ENCODE data around the gene TNPO1. TPM values are rescaled to one million over a fixed set of nuclear protein-coding genes. Genes with fewer than 3 reads are reported as not detected.
A peak's percentile ranks its signal among the peaks of the same experiment; 100 is the strongest.

The TNPO1 gene
- total RNA-seq, 2 donors from 2014 or later, result 107 to 113 TPM

DNA sequence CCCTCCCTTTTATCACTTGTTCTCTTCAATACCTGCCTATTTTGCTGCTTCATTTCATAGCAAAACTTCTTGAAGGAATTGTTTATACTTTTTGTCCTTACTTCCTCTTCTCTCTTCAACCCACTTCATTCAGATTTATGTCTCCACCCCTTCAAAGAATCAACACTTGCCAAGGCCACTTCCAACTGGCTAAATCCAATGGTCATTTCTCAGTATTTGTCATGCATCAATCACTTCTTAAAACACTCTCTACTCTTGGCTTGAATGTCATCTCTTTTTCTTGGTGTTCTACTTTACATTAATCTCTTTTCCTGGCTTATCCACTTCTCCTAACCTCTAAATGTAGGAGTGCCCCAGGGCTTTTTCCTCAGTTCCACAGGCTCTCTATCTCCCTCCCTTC, 131.0 kb downstream of the TNPO1 start:
- DNase-seq (ENCODE audit: low spot score), result no peak
- no peaks in the 10 kb centered on the region for H3K36me3 ChIP-seq
- TF ChIP-seq POLR2AphosphoS5 (IDR thresholded peaks at IDR 0.05), result no peak
- TF ChIP-seq POLR2A (IDR thresholded peaks at IDR 0.05), result no peak
- TF ChIP-seq CTCF (IDR thresholded peaks at IDR 0.05), result no peak
- no peaks in the 10 kb centered on the region for H3K27me3 ChIP-seq (replicated peaks; ENCODE audit: insufficient read depth)
- no peaks in the 10 kb centered on the region for H3K9me3 ChIP-seq
- no peak overlapping the region for H3K4me3 ChIP-seq
- no peak overlapping the region for H3K27ac ChIP-seq
- peaks cover 5% of the 10 kb centered on the region for H3K4me1 ChIP-seq (replicated peaks)
- intact Hi-C loops (cut with DNase I), result no loop called here

DNA sequence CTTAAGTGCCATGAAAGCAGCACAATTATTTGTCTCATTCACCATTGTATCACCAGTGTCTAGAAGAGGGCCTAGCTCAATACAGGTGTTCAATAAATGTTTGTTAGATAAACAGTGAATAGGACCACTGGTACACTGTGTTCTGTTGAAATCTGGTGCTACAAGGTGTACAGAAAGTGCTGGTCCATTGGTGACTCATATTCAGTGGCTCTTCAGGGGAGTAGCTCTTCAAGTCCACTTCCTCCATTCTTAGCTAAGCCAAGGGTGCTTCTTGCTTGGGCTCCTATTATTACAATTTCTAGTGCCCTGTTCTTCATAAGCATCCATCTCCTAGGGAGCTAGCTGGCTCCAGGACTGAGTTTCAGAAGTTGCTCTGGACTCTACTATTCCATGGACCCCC, 133.0 kb downstream of the TNPO1 start:
- H3K27ac ChIP-seq, result no peak overlapping the region
- H3K36me3 ChIP-seq, result no peaks in the 10 kb centered on the region
- no peak overlapping the region for H3K4me3 ChIP-seq
- no peaks in the 10 kb centered on the region for H3K27me3 ChIP-seq (replicated peaks; ENCODE audit: insufficient read depth)
- peaks cover 5% of the 10 kb centered on the region for H3K4me1 ChIP-seq (replicated peaks)
- DNase-seq (ENCODE audit: low spot score), result no peak
- H3K9me3 ChIP-seq, result no peaks in the 10 kb centered on the region
- intact Hi-C loops (cut with DNase I), result no loop called here
- TF ChIP-seq POLR2A (IDR thresholded peaks at IDR 0.05) (no peak), POLR2AphosphoS5 (IDR thresholded peaks at IDR 0.05) (peak; percentile 64)

- H3K27me3 ChIP-seq (replicated peaks; ENCODE audit: insufficient read depth), result no peaks in the 10 kb centered on the region
Observed at GRCh38 chr5:72951671-72952468, 135.4 kb downstream of the TNPO1 start.

DNA sequence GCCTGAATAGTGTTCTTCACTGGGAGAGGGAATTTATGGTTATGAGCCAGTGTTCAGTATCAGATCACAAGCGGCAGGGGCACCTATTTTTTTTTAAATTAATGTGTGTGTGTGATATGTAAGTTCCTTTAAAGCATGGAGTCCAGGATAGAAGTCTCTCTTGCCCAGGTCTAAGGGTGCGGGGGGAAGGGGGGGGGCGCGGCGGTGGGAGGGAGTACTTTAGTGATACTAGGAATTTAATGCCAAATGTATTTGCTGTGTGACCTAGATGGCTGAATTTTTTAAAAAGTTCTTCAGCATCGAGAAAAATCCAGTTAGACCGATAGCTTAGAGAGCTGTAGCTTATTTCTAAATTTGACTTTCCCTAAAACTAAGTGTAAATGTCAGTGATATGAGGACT, 137.9 kb downstream of the TNPO1 start:
- intact Hi-C loops (cut with DNase I), result loop anchor here (10.0 kb wide), 2 partner anchors 110 to 140 kb away; partner anchors contain the start of gene TNPO1
- H3K27ac ChIP-seq, result peak overlapping the region in 1 of 2 donors; percentile 95

More at GRCh38 chr5:72951671-72952468, 135.4 kb downstream of the TNPO1 start:
- WGBS, result 66% methylated on average over 7 of the region's 7 CpGs
- Histone ChIP-seq H3K4me3 (no peak overlapping the region), H3K4me1 (replicated peaks) (peaks cover 5% of the 10 kb centered on the region), H3K9me3 (no peaks in the 10 kb centered on the region), H3K27ac (peak overlapping the region; percentile 4 to 38), H3K36me3 (no peaks in the 10 kb centered on the region)
- DNase-seq (ENCODE audit: low spot score), result peak; percentile 40
- intact Hi-C loops (cut with DNase I), result loop anchor here (10.0 kb wide), 2 partner anchors 107 to 137 kb away; partner anchors contain the start of gene TNPO1
- TF ChIP-seq POLR2AphosphoS5 (IDR thresholded peaks at IDR 0.05), result peak; percentile 76
- TF ChIP-seq CTCF (IDR thresholded peaks at IDR 0.05), result no peak
- TF ChIP-seq POLR2A (IDR thresholded peaks at IDR 0.05), result no peak

More for the DNA sequence above, 137.9 kb downstream of the TNPO1 start:
- TF ChIP-seq POLR2AphosphoS5 (IDR thresholded peaks at IDR 0.05) (no peak), CTCF (IDR thresholded peaks at IDR 0.05) (no peak), POLR2A (IDR thresholded peaks at IDR 0.05) (no peak)
- WGBS, result 79% methylated on average over 7 of the region's 7 CpGs
- no peak for DNase-seq (ENCODE audit: low spot score)
- H3K9me3 ChIP-seq, result no peaks in the 10 kb centered on the region
- no peaks in the 10 kb centered on the region for H3K27me3 ChIP-seq (replicated peaks; ENCODE audit: insufficient read depth)
- peaks cover 3% of the 10 kb centered on the region for H3K4me1 ChIP-seq (replicated peaks)
- no peaks in the 10 kb centered on the region for H3K36me3 ChIP-seq
- H3K4me3 ChIP-seq, result no peak overlapping the region
